ENCODE results near the gene PEX5L.

Gene PEX5L

DNA sequence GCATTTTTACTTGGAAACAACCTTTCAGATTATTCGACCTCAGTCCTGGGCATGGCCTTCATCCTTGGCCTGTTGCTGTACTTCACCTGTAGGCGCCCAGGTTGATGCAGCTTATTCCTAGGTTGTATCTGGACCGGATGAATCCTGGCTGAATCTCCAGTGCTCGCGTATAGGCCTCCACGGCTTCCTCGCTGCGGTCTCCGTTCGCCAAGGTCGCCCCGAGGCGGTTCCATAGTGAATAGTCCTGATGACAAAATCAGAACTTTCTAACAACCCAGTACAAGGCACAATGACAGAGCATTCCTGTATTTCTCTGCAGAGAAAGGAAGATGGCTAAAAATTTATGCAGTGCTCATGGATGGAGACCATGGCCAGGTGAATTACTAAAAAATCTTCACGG is 229.1 kb downstream of the PEX5L start:
- no peak for DNase-seq
- Histone ChIP-seq H3K23ac (ENCODE audit: low read length) (no peak overlapping the region), H3K79me2 (ENCODE audit: control insufficient read depth, insufficient read depth, low read length, poor library complexity) (no peaks in the 10 kb centered on the region), H3K9ac (ENCODE audit: low read length) (no peak overlapping the region), H3K4me1 (ENCODE audit: control insufficient read depth in 1 of 2, insufficient read depth in 2 of 2, low read length in 2 of 2) (no peaks in the 10 kb centered on the region), H3K4ac (ENCODE audit: low read depth, low read length) (no peak overlapping the region), H3K79me1 (ENCODE audit: low read length) (no peaks in the 10 kb centered on the region), H2BK12ac (ENCODE audit: low read length) (no peak overlapping the region), H3K14ac (ENCODE audit: low read length) (no peak overlapping the region), H3K9me3 (ENCODE audit: insufficient read depth, low read depth, low read length) (no peaks in the 10 kb centered on the region), H2AK5ac (ENCODE audit: low read length) (no peak overlapping the region), H2BK120ac (ENCODE audit: insufficient read depth, low read length, poor library complexity) (no peak overlapping the region), H4K8ac (ENCODE audit: low read depth, low read length) (no peak overlapping the region), H4K12ac (ENCODE audit: low read depth, low read length) (no peak overlapping the region), H3K18ac (ENCODE audit: low read length) (no peak overlapping the region), H3K4me3 (ENCODE audit: low read depth, low read length) (no peak overlapping the region), H2BK5ac (ENCODE audit: low read depth, low read length, poor library complexity) (no peak overlapping the region), H4K91ac (ENCODE audit: low read depth, low read length) (no peak overlapping the region), H3K4me2 (ENCODE audit: low read length) (no peak overlapping the region), H3K27ac (ENCODE audit: low read depth, low read length) (no peak overlapping the region), H3K36me3 (ENCODE audit: control insufficient read depth in 1 of 2, insufficient read depth in 2 of 2, low read length in 2 of 2) (no peaks in the 10 kb centered on the region), H2AFZ (ENCODE audit: insufficient read depth, low read length, poor library complexity) (no peak overlapping the region), H3K27me3 (ENCODE audit: insufficient read depth, low read length) (no peaks in the 10 kb centered on the region)
- WGBS (ENCODE audit: extremely low coverage, insufficient coverage, insufficient read length), result no CpG with 5 or more reads among the region's 14 CpGs

DNA sequence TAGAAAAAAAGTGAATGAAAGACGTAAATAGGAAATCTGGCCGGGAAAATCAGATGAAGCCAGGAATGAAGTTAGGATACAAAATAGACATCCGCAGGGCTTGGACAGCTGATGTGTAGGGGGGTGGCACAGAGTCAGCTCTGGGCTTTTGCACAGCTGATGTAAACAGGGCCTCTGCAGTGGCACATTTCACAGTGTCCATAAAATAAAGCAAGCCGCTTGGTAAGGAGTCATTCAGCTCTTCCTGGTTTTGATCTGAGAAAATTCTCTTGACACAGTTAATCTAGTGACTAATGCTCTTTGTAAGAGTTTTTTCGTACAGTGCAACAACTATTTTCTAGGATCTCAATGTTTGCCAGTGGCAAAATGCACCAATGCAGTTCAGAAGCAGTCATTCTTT is 230.6 kb downstream of the PEX5L start:
- WGBS (ENCODE audit: extremely low coverage, insufficient coverage, insufficient read length), result no CpG with 5 or more reads among the region's 5 CpGs
- Histone ChIP-seq H3K79me2 (ENCODE audit: control insufficient read depth, insufficient read depth, low read length, poor library complexity) (no peaks in the 10 kb centered on the region), H4K8ac (ENCODE audit: low read depth, low read length) (no peak overlapping the region), H2BK120ac (ENCODE audit: insufficient read depth, low read length, poor library complexity) (no peak overlapping the region), H3K4ac (ENCODE audit: low read depth, low read length) (no peak overlapping the region), H3K4me3 (ENCODE audit: low read depth, low read length) (no peak overlapping the region), H3K4me2 (ENCODE audit: low read length) (no peak overlapping the region), H3K14ac (ENCODE audit: low read length) (no peak overlapping the region), H3K18ac (ENCODE audit: low read length) (no peak overlapping the region), H3K9me3 (ENCODE audit: insufficient read depth, low read depth, low read length) (no peaks in the 10 kb centered on the region), H3K27me3 (ENCODE audit: insufficient read depth, low read length) (no peaks in the 10 kb centered on the region), H3K27ac (ENCODE audit: low read depth, low read length) (no peak overlapping the region), H4K91ac (ENCODE audit: low read depth, low read length) (no peak overlapping the region), H3K23ac (ENCODE audit: low read length) (no peak overlapping the region), H2BK5ac (ENCODE audit: low read depth, low read length, poor library complexity) (no peak overlapping the region), H3K36me3 (ENCODE audit: control insufficient read depth in 1 of 2, insufficient read depth in 2 of 2, low read length in 2 of 2) (no peaks in the 10 kb centered on the region), H2AFZ (ENCODE audit: insufficient read depth, low read length, poor library complexity) (no peak overlapping the region), H2BK12ac (ENCODE audit: low read length) (no peak overlapping the region), H3K79me1 (ENCODE audit: low read length) (no peaks in the 10 kb centered on the region), H4K12ac (ENCODE audit: low read depth, low read length) (no peak overlapping the region), H3K4me1 (ENCODE audit: control insufficient read depth in 1 of 2, insufficient read depth in 2 of 2, low read length in 2 of 2) (no peaks in the 10 kb centered on the region), H3K9ac (ENCODE audit: low read length) (no peak overlapping the region), H2AK5ac (ENCODE audit: low read length) (no peak overlapping the region)
- DNase-seq, result no peak

DNA sequence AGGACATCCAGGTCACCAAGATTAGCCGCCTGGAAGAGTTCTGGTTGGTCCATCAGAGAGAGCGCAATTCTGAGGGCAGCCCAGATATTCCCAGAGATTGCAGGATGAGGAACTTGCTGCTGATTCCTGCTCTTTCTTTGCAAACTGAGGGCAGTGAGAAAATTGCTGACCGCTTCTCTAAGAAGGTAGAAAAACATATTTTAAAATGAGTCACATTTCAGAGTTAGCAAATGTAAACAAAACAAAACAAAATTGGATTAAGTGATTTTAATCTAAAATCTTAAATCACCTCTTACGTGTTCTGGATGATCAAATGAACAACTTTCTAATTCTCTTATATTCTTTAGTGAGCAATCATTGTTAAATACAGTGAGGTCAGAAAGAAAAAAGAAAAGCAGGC is 234.9 kb downstream of the PEX5L start:
- DNase-seq, result peak in 1 of 2 donors; percentile 12
- Histone ChIP-seq H3K79me2 (ENCODE audit: control insufficient read depth, insufficient read depth, low read length, poor library complexity) (no peaks in the 10 kb centered on the region), H2BK5ac (ENCODE audit: low read depth, low read length, poor library complexity) (no peak overlapping the region), H3K14ac (ENCODE audit: low read length) (no peak overlapping the region), H2BK12ac (ENCODE audit: low read length) (no peak overlapping the region), H3K4me2 (ENCODE audit: low read length) (no peak overlapping the region), H3K27ac (ENCODE audit: low read depth, low read length) (no peak overlapping the region), H3K23ac (ENCODE audit: low read length) (no peak overlapping the region), H2AK5ac (ENCODE audit: low read length) (no peak overlapping the region), H4K12ac (ENCODE audit: low read depth, low read length) (no peak overlapping the region), H3K36me3 (ENCODE audit: control insufficient read depth in 1 of 2, insufficient read depth in 2 of 2, low read length in 2 of 2) (no peaks in the 10 kb centered on the region), H2AFZ (ENCODE audit: insufficient read depth, low read length, poor library complexity) (no peak overlapping the region), H4K91ac (ENCODE audit: low read depth, low read length) (no peak overlapping the region), H3K4me3 (ENCODE audit: low read depth, low read length) (no peak overlapping the region), H3K79me1 (ENCODE audit: low read length) (no peaks in the 10 kb centered on the region), H3K18ac (ENCODE audit: low read length) (no peak overlapping the region), H2BK120ac (ENCODE audit: insufficient read depth, low read length, poor library complexity) (no peak overlapping the region), H3K27me3 (ENCODE audit: insufficient read depth, low read length) (no peaks in the 10 kb centered on the region), H3K4me1 (ENCODE audit: control insufficient read depth in 1 of 2, insufficient read depth in 2 of 2, low read length in 2 of 2) (no peaks in the 10 kb centered on the region), H3K9me3 (ENCODE audit: insufficient read depth, low read depth, low read length) (no peaks in the 10 kb centered on the region), H3K4ac (ENCODE audit: low read depth, low read length) (no peak overlapping the region), H4K8ac (ENCODE audit: low read depth, low read length) (no peak overlapping the region), H3K9ac (ENCODE audit: low read length) (no peak overlapping the region)
- WGBS (ENCODE audit: extremely low coverage, insufficient coverage, insufficient read length), result no CpG with 5 or more reads among the region's 4 CpGs

DNA sequence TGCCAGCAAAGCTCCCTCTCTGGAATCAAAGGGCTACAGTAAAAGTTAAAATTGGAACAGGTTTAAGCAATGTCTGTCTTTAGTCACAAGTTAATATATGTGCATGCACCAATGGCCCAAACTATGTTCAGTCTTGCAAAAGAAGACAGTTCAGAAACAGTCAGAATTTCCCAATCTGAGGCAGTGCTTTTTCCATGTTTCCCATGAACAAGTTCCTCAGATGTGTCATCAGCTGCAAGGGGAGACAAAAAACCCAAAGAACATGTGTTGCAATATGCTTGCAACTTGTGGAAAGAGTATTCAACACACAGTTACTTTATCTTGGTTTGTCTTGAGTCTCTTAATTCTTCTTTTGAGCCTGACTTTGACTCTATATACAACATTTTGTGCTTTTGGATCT is 235.5 kb downstream of the PEX5L start:
- Histone ChIP-seq H3K79me1 (ENCODE audit: low read length) (no peaks in the 10 kb centered on the region), H4K8ac (ENCODE audit: low read depth, low read length) (no peak overlapping the region), H4K91ac (ENCODE audit: low read depth, low read length) (no peak overlapping the region), H3K27me3 (ENCODE audit: insufficient read depth, low read length) (no peaks in the 10 kb centered on the region), H3K23ac (ENCODE audit: low read length) (no peak overlapping the region), H3K14ac (ENCODE audit: low read length) (no peak overlapping the region), H3K4ac (ENCODE audit: low read depth, low read length) (no peak overlapping the region), H3K27ac (ENCODE audit: low read depth, low read length) (no peak overlapping the region), H3K4me1 (ENCODE audit: control insufficient read depth in 1 of 2, insufficient read depth in 2 of 2, low read length in 2 of 2) (no peaks in the 10 kb centered on the region), H3K9ac (ENCODE audit: low read length) (no peak overlapping the region), H3K36me3 (ENCODE audit: control insufficient read depth in 1 of 2, insufficient read depth in 2 of 2, low read length in 2 of 2) (no peaks in the 10 kb centered on the region), H4K12ac (ENCODE audit: low read depth, low read length) (no peak overlapping the region), H2BK12ac (ENCODE audit: low read length) (no peak overlapping the region), H3K4me2 (ENCODE audit: low read length) (no peak overlapping the region), H3K4me3 (ENCODE audit: low read depth, low read length) (no peak overlapping the region), H2BK5ac (ENCODE audit: low read depth, low read length, poor library complexity) (no peak overlapping the region), H3K79me2 (ENCODE audit: control insufficient read depth, insufficient read depth, low read length, poor library complexity) (no peaks in the 10 kb centered on the region), H3K9me3 (ENCODE audit: insufficient read depth, low read depth, low read length) (no peaks in the 10 kb centered on the region), H2BK120ac (ENCODE audit: insufficient read depth, low read length, poor library complexity) (no peak overlapping the region), H2AK5ac (ENCODE audit: low read length) (no peak overlapping the region), H3K18ac (ENCODE audit: low read length) (no peak overlapping the region), H2AFZ (ENCODE audit: insufficient read depth, low read length, poor library complexity) (no peak overlapping the region)
- peak; percentile 53 to 85 for DNase-seq

DNA sequence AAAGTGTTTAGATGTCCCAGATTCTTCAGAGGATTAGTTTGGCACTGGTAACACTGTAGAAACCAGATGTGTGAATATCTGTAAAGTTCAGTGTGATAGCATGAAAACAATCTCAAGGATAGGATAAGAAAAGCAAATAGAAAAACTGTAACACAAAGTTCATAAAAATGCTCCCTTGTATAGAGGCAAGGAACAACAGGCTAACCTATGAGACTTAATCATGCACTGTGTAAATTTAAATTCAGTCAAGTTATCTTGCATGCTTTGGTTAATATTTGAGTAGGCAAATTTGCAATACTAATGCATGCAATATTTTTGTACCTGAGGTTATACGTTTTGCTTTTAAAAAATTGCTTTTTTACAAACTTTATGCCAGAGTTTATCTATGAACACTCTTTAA is 239.5 kb downstream of the PEX5L start:
- H3K4me2 ChIP-seq (ENCODE audit: low read length), result no peak overlapping the region
- no CpG with 5 or more reads among the region's 1 CpG for WGBS (ENCODE audit: extremely low coverage, insufficient coverage, insufficient read length)
- H4K8ac ChIP-seq (ENCODE audit: low read depth, low read length), result no peak overlapping the region
- H3K27me3 ChIP-seq (ENCODE audit: insufficient read depth, low read length), result no peaks in the 10 kb centered on the region
- no peak overlapping the region for H2AK5ac ChIP-seq (ENCODE audit: low read length)
- no peak overlapping the region for H2BK5ac ChIP-seq (ENCODE audit: low read depth, low read length, poor library complexity)
- H3K14ac ChIP-seq (ENCODE audit: low read length), result no peak overlapping the region
- H3K4me3 ChIP-seq (ENCODE audit: low read depth, low read length), result no peak overlapping the region
- H2BK12ac ChIP-seq (ENCODE audit: low read length), result no peak overlapping the region
- no peaks in the 10 kb centered on the region for H3K9me3 ChIP-seq (ENCODE audit: insufficient read depth, low read depth, low read length)
- no peak overlapping the region for H3K23ac ChIP-seq (ENCODE audit: low read length)
- H3K79me2 ChIP-seq (ENCODE audit: control insufficient read depth, insufficient read depth, low read length, poor library complexity), result no peaks in the 10 kb centered on the region
- no peaks in the 10 kb centered on the region for H3K36me3 ChIP-seq (ENCODE audit: control insufficient read depth in 1 of 2, insufficient read depth in 2 of 2, low read length in 2 of 2)
- H4K12ac ChIP-seq (ENCODE audit: low read depth, low read length), result no peak overlapping the region
- H3K27ac ChIP-seq (ENCODE audit: low read depth, low read length), result no peak overlapping the region
- H3K4ac ChIP-seq (ENCODE audit: low read depth, low read length), result no peak overlapping the region
- H3K18ac ChIP-seq (ENCODE audit: low read length), result no peak overlapping the region
- DNase-seq, result no peak
- H3K9ac ChIP-seq (ENCODE audit: low read length), result no peak overlapping the region
- no peak overlapping the region for H2AFZ ChIP-seq (ENCODE audit: insufficient read depth, low read length, poor library complexity)
- H3K79me1 ChIP-seq (ENCODE audit: low read length), result no peaks in the 10 kb centered on the region
- H4K91ac ChIP-seq (ENCODE audit: low read depth, low read length), result no peak overlapping the region
- H3K4me1 ChIP-seq (ENCODE audit: control insufficient read depth in 1 of 2, insufficient read depth in 2 of 2, low read length in 2 of 2), result no peaks in the 10 kb centered on the region
- no peak overlapping the region for H2BK120ac ChIP-seq (ENCODE audit: insufficient read depth, low read length, poor library complexity)

Measured in trophoblast cell (in vitro differentiated cells and primary cell).